ENCODE results near the gene CTNND2.

Gene CTNND2

DNA sequence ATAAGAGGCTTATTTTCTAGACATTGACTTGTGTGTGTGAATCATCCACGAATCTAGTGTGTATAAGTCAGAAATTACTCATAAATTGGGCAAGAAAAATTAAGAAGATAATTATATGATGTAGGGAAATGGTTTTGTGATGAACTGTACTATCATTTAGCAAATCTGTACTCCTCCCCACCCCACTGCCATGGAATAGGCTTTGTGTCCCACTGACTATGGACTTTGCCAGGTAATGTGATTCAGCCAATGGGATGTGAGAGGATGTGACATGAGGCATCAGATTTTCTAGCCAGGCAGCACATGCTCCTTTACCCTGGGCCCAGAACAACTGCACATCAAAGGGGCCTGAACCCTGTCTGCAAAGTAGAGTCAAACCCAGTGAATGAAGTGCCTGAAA, 406.6 kb downstream of the CTNND2 start:
- H2BK120ac ChIP-seq (ENCODE audit: low read depth, low read length), result no peak overlapping the region
- H3K79me1 ChIP-seq (replicated peaks; ENCODE audit: low read length, poor library complexity, severe bottlenecking), result no peaks in the 10 kb centered on the region
- no peaks in the 10 kb centered on the region for H3K9me3 ChIP-seq (ENCODE audit: control insufficient read depth, low read length)
- H3K4me3 ChIP-seq (ENCODE audit: insufficient read depth in 1 of 2, low read depth in 1 of 2, low read length in 2 of 2), result no peak overlapping the region
- DNase-seq, result no peak
- H3K4ac ChIP-seq (ENCODE audit: low read depth in 1 of 2, low read length in 2 of 2), result no peak overlapping the region
- H3K27ac ChIP-seq (ENCODE audit: low read length, poor library complexity, severe bottlenecking), result no peak overlapping the region
- no peak overlapping the region for H2BK5ac ChIP-seq (ENCODE audit: low read depth, low read length, poor library complexity, severe bottlenecking)
- 100% methylated on average over 1 of the region's 1 CpG for WGBS
- no peak overlapping the region for H3K18ac ChIP-seq (ENCODE audit: low read depth in 1 of 2, low read length in 2 of 2)
- H2BK12ac ChIP-seq (ENCODE audit: low read length in 2 of 2), result no peak overlapping the region
- H2BK15ac ChIP-seq (ENCODE audit: low read depth, poor library complexity, severe bottlenecking), result no peak overlapping the region
- no peaks in the 10 kb centered on the region for H3K4me1 ChIP-seq (ENCODE audit: control insufficient read depth, insufficient read depth, low read depth, low read length)
- no peak overlapping the region for H2AK5ac ChIP-seq (ENCODE audit: low read length, severe bottlenecking)
- no peak overlapping the region for H2AFZ ChIP-seq (ENCODE audit: low read depth, low read length)
- no peaks in the 10 kb centered on the region for H3K27me3 ChIP-seq (ENCODE audit: control insufficient read depth in 1 of 2, insufficient read depth in 1 of 2, low read length in 2 of 2)
- H3K36me3 ChIP-seq (ENCODE audit: control insufficient read depth in 1 of 2, insufficient read depth in 2 of 2, low read depth in 1 of 2, low read length in 2 of 2), result no peaks in the 10 kb centered on the region
- H4K91ac ChIP-seq (ENCODE audit: low read length), result no peak overlapping the region
- H4K8ac ChIP-seq (ENCODE audit: low read length), result no peak overlapping the region
- H3K4me2 ChIP-seq (ENCODE audit: low read length, poor library complexity, severe bottlenecking), result no peak overlapping the region
- H3K23ac ChIP-seq (ENCODE audit: low read length in 2 of 2), result no peak overlapping the region
- H3K9ac ChIP-seq (ENCODE audit: low read length), result no peak overlapping the region
- H3K14ac ChIP-seq (ENCODE audit: low read length in 2 of 2), result no peak overlapping the region

DNA sequence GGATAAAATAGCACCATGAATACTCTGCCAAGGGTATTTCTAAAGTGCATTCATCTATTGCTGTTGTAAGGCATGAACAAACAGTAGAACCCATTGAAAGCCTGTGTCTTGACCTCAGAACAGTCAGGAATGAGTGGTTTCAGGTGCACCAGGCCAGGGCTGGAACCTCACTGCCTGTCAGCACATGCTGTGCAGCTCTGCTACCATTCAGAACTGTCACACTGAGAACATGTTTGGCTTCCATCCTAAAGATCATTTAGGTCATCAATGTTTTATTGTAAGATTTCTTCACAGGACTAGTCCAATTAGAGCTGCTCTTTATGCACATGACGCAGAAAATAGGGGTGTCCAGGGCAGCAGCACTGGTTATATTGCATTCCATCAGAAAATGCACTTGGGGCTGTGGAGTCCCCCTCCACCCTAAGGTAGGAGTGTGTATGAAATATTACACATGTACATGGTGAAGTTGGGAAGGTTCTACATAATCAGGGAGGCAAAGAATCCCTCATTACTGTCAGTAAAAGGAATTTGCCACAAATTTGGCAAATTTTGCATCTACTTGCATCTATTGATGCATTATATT, 408.0 kb downstream of the CTNND2 start:
- no peak for DNase-seq
- no peak overlapping the region for H3K18ac ChIP-seq (ENCODE audit: low read depth in 1 of 2, low read length in 2 of 2)
- H2BK120ac ChIP-seq (ENCODE audit: low read depth, low read length), result no peak overlapping the region
- H3K4me1 ChIP-seq (ENCODE audit: control insufficient read depth, insufficient read depth, low read depth, low read length), result no peaks in the 10 kb centered on the region
- no peak overlapping the region for H4K8ac ChIP-seq (ENCODE audit: low read length)
- H2BK15ac ChIP-seq (ENCODE audit: low read depth, poor library complexity, severe bottlenecking), result no peak overlapping the region
- no peaks in the 10 kb centered on the region for H3K36me3 ChIP-seq (ENCODE audit: control insufficient read depth in 1 of 2, insufficient read depth in 2 of 2, low read depth in 1 of 2, low read length in 2 of 2)
- H2AK5ac ChIP-seq (ENCODE audit: low read length, severe bottlenecking), result no peak overlapping the region
- no peak overlapping the region for H2BK12ac ChIP-seq (ENCODE audit: low read length in 2 of 2)
- 94% methylated on average over 1 of the region's 1 CpG for WGBS
- H3K4me2 ChIP-seq (ENCODE audit: low read length, poor library complexity, severe bottlenecking), result no peak overlapping the region
- H2AFZ ChIP-seq (ENCODE audit: low read depth, low read length), result no peak overlapping the region
- no peak overlapping the region for H3K23ac ChIP-seq (ENCODE audit: low read length in 2 of 2)
- no peak overlapping the region for H3K9ac ChIP-seq (ENCODE audit: low read length)
- H3K14ac ChIP-seq (ENCODE audit: low read length in 2 of 2), result no peak overlapping the region
- no peaks in the 10 kb centered on the region for H3K9me3 ChIP-seq (ENCODE audit: control insufficient read depth, low read length)
- H3K4me3 ChIP-seq (ENCODE audit: insufficient read depth in 1 of 2, low read depth in 1 of 2, low read length in 2 of 2), result no peak overlapping the region
- H3K79me1 ChIP-seq (replicated peaks; ENCODE audit: low read length, poor library complexity, severe bottlenecking), result no peaks in the 10 kb centered on the region
- no peak overlapping the region for H4K91ac ChIP-seq (ENCODE audit: low read length)
- H2BK5ac ChIP-seq (ENCODE audit: low read depth, low read length, poor library complexity, severe bottlenecking), result no peak overlapping the region
- H3K4ac ChIP-seq (ENCODE audit: low read depth in 1 of 2, low read length in 2 of 2), result no peak overlapping the region
- H3K27me3 ChIP-seq (ENCODE audit: control insufficient read depth in 1 of 2, insufficient read depth in 1 of 2, low read length in 2 of 2), result no peaks in the 10 kb centered on the region
- H3K27ac ChIP-seq (ENCODE audit: low read length, poor library complexity, severe bottlenecking), result no peak overlapping the region

DNA sequence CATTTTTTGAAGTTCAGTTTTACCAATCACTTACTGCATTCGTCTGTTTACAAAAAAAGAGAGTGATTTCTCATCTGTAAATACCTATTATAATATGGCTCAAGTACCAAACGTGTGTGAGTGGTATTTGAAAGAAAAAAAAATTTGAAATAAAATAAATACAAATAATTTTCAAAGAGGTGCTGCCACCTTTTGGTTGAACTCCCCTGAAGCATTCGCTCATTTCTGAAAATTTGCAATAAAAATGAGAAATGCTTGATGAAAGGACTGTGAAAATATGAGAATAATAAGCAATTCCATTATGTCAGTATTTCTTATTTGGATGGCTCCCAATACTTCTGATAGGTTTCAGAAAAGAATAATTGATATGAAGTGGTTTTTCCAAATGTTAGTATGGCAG, 409.9 kb downstream of the CTNND2 start:
- Histone ChIP-seq H2AFZ (ENCODE audit: low read depth, low read length) (no peak overlapping the region), H3K79me1 (replicated peaks; ENCODE audit: low read length, poor library complexity, severe bottlenecking) (no peaks in the 10 kb centered on the region), H3K27ac (ENCODE audit: low read length, poor library complexity, severe bottlenecking) (no peak overlapping the region), H2BK12ac (ENCODE audit: low read length in 2 of 2) (no peak overlapping the region), H3K9me3 (ENCODE audit: control insufficient read depth, low read length) (no peaks in the 10 kb centered on the region), H3K4ac (ENCODE audit: low read depth in 1 of 2, low read length in 2 of 2) (no peak overlapping the region), H3K36me3 (ENCODE audit: control insufficient read depth in 1 of 2, insufficient read depth in 2 of 2, low read depth in 1 of 2, low read length in 2 of 2) (no peaks in the 10 kb centered on the region), H3K27me3 (ENCODE audit: control insufficient read depth in 1 of 2, insufficient read depth in 1 of 2, low read length in 2 of 2) (no peaks in the 10 kb centered on the region), H3K4me3 (ENCODE audit: insufficient read depth in 1 of 2, low read depth in 1 of 2, low read length in 2 of 2) (no peak overlapping the region), H2AK5ac (ENCODE audit: low read length, severe bottlenecking) (no peak overlapping the region), H3K14ac (ENCODE audit: low read length in 2 of 2) (no peak overlapping the region), H2BK120ac (ENCODE audit: low read depth, low read length) (no peak overlapping the region), H3K4me1 (ENCODE audit: control insufficient read depth, insufficient read depth, low read depth, low read length) (no peaks in the 10 kb centered on the region), H3K9ac (ENCODE audit: low read length) (no peak overlapping the region), H4K8ac (ENCODE audit: low read length) (no peak overlapping the region), H2BK5ac (ENCODE audit: low read depth, low read length, poor library complexity, severe bottlenecking) (no peak overlapping the region), H3K4me2 (ENCODE audit: low read length, poor library complexity, severe bottlenecking) (no peak overlapping the region), H3K23ac (ENCODE audit: low read length in 2 of 2) (no peak overlapping the region), H4K91ac (ENCODE audit: low read length) (no peak overlapping the region), H2BK15ac (ENCODE audit: low read depth, poor library complexity, severe bottlenecking) (no peak overlapping the region), H3K18ac (ENCODE audit: low read depth in 1 of 2, low read length in 2 of 2) (no peak overlapping the region)
- DNase-seq, result peak; percentile 2
- WGBS, result no CpG with 5 or more reads among the region's 3 CpGs

DNA sequence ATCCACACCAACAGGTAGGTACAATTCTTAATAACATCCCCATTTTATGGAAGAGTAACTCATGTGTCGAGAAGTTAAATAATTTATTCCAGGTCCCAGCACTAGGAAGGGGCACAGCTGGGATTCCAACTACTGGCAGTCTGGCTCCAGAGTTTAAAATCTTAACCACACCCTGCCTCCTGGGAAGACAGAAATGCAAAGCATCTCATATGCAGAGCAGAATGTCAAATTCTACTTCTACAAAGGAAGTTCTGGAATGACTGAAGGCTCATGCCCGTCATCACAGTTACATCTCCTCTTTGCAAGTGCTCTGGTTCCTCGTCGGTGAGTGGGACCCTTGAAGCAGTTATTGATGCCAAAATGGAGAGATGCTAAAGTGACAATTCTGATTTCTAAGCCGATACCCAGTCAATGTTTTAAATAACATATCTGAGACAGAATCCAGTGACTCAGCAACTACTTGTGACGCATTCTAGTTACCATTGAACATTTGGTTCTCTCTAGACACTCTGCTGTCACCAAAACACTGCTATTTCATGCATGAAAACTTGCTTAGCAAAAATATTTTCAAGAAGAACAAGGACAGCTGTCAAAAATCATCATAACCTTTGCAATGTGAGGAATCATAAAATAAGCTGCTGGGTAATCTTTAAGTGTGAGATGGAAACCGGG, 412.7 kb downstream of the CTNND2 start:
- no peak for DNase-seq
- Histone ChIP-seq H2BK120ac (ENCODE audit: low read depth, low read length) (no peak overlapping the region), H3K14ac (ENCODE audit: low read length in 2 of 2) (no peak overlapping the region), H3K23ac (ENCODE audit: low read length in 2 of 2) (no peak overlapping the region), H3K9ac (ENCODE audit: low read length) (no peak overlapping the region), H3K36me3 (ENCODE audit: control insufficient read depth in 1 of 2, insufficient read depth in 2 of 2, low read depth in 1 of 2, low read length in 2 of 2) (no peaks in the 10 kb centered on the region), H3K4ac (ENCODE audit: low read depth in 1 of 2, low read length in 2 of 2) (no peak overlapping the region), H3K9me3 (ENCODE audit: control insufficient read depth, low read length) (no peaks in the 10 kb centered on the region), H2BK15ac (ENCODE audit: low read depth, poor library complexity, severe bottlenecking) (no peak overlapping the region), H3K4me3 (ENCODE audit: insufficient read depth in 1 of 2, low read depth in 1 of 2, low read length in 2 of 2) (no peak overlapping the region), H2BK5ac (ENCODE audit: low read depth, low read length, poor library complexity, severe bottlenecking) (no peak overlapping the region), H2BK12ac (ENCODE audit: low read length in 2 of 2) (no peak overlapping the region), H3K4me1 (ENCODE audit: control insufficient read depth, insufficient read depth, low read depth, low read length) (no peaks in the 10 kb centered on the region), H2AK5ac (ENCODE audit: low read length, severe bottlenecking) (no peak overlapping the region), H3K27ac (ENCODE audit: low read length, poor library complexity, severe bottlenecking) (no peak overlapping the region), H3K79me1 (replicated peaks; ENCODE audit: low read length, poor library complexity, severe bottlenecking) (no peaks in the 10 kb centered on the region), H4K8ac (ENCODE audit: low read length) (no peak overlapping the region), H4K91ac (ENCODE audit: low read length) (no peak overlapping the region), H3K27me3 (ENCODE audit: control insufficient read depth in 1 of 2, insufficient read depth in 1 of 2, low read length in 2 of 2) (no peaks in the 10 kb centered on the region), H3K18ac (ENCODE audit: low read depth in 1 of 2, low read length in 2 of 2) (no peak overlapping the region), H2AFZ (ENCODE audit: low read depth, low read length) (no peak overlapping the region), H3K4me2 (ENCODE audit: low read length, poor library complexity, severe bottlenecking) (no peak overlapping the region)
- WGBS, result 72% methylated on average over 7 of the region's 7 CpGs
